HepG2 (cell line): ENCODE measurements around the gene ADORA2B.
"Not testable (repeated sequence)": the region's sequence is repeated elsewhere in the genome, so short reads cannot be mapped to it uniquely, and the experiment has no call there.

Experiments used
- BCLAF1 ChIP-seq: fragments of 450-650 bp; IDR thresholded peaks from 2 replicates; pipeline ENCODE4 v1.6.1; 2017; ENCODE audit warnings: mild to moderate bottlenecking
- SCMH1 ChIP-seq: sonication (generic); formaldehyde crosslinking; IDR thresholded peaks from 2 replicates; pipeline ENCODE4 v1.9.0; 2021; ENCODE audit warnings: missing genetic modification reagents, mild to moderate bottlenecking, borderline replicate concordance
- SKIL ChIP-seq: sonication (generic); formaldehyde crosslinking; IDR thresholded peaks from 2 replicates; pipeline ENCODE4 v1.8.0; 2022; ENCODE audit warnings: missing genetic modification reagents, mild to moderate bottlenecking, moderate library complexity, borderline replicate concordance
- TEF ChIP-seq: sonication (generic); formaldehyde crosslinking; IDR thresholded peaks from 2 replicates; pipeline ENCODE4 v1.5.0; 2020; ENCODE audit warnings: missing genetic modification reagents
- TF ChIP-seq, protein P1 (sequence below): sonication (generic); formaldehyde crosslinking; IDR thresholded peaks from 2 replicates; pipeline ENCODE4 v1.5.0; 2020; ENCODE audit warnings: mild to moderate bottlenecking, missing genetic modification reagents, moderate library complexity

DNA sequence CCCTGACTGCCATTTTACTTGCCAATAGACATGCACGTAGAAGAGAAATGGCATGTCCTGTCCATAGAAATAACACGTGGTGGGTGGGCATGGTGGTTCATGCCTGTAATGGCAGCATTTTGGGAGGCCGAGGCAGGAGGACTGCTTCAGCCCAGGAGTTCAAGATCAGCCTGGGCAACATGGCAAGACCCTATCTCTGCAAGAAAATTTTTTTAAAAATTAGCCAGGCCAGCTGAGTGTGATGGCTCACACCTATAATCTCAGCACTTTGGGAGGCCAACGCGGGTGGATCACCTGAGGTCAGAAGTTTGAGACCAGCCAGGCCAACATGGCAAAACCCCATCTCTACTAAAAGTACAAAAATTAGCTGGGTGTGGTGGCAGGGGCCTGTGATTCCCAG, 33.2 kb upstream of the ADORA2B start:
- TF ChIP-seq SKIL; BCLAF1; TEF; SCMH1 (CRISPR knock-in tag): not testable (repeated sequence)
- TF ChIP-seq, protein P1, sequence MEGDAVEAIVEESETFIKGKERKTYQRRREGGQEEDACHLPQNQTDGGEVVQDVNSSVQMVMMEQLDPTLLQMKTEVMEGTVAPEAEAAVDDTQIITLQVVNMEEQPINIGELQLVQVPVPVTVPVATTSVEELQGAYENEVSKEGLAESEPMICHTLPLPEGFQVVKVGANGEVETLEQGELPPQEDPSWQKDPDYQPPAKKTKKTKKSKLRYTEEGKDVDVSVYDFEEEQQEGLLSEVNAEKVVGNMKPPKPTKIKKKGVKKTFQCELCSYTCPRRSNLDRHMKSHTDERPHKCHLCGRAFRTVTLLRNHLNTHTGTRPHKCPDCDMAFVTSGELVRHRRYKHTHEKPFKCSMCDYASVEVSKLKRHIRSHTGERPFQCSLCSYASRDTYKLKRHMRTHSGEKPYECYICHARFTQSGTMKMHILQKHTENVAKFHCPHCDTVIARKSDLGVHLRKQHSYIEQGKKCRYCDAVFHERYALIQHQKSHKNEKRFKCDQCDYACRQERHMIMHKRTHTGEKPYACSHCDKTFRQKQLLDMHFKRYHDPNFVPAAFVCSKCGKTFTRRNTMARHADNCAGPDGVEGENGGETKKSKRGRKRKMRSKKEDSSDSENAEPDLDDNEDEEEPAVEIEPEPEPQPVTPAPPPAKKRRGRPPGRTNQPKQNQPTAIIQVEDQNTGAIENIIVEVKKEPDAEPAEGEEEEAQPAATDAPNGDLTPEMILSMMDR, result not testable (repeated sequence)
